Dermis microvascular lymphatic vessel endothelial cell (primary cell): ENCODE results near the gene DRP2. TPM values are rescaled to one million over a fixed set of nuclear protein-coding genes. Genes with fewer than 3 reads are reported as not detected.
"Not testable (repeated sequence)": the region's sequence is repeated elsewhere in the genome, so short reads cannot be mapped to it uniquely, and the experiment has no call there.

ENCODE experiments used
- DNase-seq, 2 donors: peaks; one replicate each; pipeline versions ENCODE4 v3.0.0 to v3.0.0-alpha.2; 2010; ENCODE audit warnings: low read depth in 2 of 2
- total RNA-seq: library from RNA; depleted of rRNA; stranded (reverse); fragments of >200 nt; gene quantifications from 2 replicates; pipeline ENCODE4 v1.2.1, GENCODE V29; 2014

DRP2 gene
- total RNA-seq, 1 donor from 2014 or later: 0.13 TPM

DNA sequence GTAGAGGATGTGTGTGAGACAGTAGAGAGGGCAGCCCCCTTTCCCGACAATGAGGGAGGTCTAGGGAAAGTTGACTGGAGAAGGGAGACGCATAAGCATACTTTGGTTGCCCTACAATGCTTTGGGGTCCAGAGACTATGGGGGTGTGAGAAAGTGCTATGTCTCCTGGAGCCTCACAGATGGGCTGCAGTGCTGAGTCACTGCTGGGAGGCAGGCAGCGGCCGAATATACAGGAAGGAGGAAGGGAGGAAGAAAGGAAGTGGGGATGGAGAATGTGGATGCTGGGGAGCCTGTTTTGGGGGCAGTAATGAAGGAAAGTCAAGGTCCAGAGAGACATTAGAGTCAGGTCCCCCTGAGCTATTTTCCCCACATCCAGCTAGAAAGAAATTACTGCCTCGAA is 12.7 kb downstream of the DRP2 start:
- no peak for DNase-seq

GRCh38 chrX:101237041-101237440 is 17.5 kb downstream of the DRP2 start:
- no peak for DNase-seq

- DNase-seq: no peak
These were observed 21.9 kb downstream of the DRP2 start for GRCh38 chrX:101241531-101241930.

- DNase-seq: no peak
These were observed 33.0 kb downstream of the DRP2 start for GRCh38 chrX:101252634-101253033.

DNA sequence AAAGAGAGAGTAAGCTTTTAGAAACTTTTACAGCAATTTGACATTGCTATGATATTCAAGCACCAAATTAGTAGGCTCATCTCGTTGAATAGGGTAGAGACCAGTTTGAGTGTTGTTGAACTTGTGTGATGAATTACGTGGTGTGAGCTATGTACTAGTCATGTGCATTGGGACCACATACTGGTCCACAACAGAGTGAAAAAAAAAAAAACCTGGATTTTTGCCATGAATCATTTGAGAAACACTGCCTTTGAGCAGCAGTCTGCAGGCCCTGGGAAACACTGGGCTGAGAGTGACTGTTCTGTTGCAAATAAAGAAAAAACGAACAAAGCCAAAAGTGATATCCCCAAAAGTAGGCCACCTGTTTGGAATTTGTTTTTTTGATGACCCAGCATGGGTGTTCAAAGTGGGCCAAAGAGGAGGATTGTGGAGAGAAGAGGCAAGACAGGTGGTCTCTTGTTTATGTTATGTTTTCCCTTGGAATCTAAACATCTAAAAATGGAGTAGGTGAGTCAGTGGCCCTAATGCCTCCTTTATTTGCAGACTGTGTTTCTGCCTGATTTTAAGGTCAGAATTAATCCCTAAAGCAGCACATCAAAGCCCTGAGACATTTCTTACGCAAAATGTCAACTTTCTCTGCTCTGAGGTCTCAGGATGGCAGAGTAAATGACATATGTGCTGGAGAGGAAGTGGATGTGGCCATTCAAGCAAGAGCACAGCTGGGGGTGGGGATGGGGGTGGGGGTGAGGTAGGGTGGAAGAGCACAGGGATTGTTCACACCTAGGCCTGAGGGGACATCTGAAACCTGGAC is 38.1 kb downstream of the DRP2 start:
- no peak for DNase-seq

DNA sequence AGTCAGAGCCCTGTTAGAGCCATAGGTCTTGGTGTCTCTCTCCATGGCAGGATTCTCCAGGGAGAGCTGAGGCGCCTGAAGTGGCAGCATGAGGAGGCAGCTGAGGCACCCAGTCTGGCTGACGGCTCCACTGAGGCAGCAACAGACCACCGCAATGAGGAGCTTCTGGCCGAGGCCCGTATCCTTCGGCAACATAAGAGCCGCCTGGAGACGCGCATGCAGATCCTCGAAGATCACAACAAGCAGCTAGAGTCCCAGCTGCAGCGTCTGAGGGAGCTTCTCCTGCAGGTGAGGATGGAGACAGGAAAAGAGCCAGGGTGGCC is 38.6 kb downstream of the DRP2 start:
- DNase-seq: no peak

- peak in 1 of 2 donors; percentile 36 for DNase-seq
These were observed 40.8 kb downstream of the DRP2 start for GRCh38 chrX:101260435-101260834.

- no peak for DNase-seq
These were observed 43.0 kb downstream of the DRP2 start for GRCh38 chrX:101262590-101262989.

DNA sequence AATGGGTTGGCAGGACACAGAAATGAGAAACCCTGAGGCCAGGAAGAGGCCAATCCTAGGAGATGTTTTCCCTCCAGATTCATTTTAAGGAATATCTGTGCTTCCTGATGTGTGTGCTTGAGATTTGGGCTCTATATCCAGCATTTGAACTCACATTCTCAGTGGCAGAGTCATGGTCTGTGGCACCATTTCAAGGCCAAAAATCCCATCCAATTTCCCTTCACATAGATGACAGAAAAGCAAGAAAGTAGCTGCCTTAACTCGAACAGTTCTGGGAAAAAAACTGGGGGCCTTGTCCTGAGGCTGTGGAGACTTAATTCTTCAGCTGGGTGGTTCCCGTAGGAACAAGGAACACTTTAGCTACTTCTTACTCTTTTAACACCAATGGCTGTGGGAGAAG is 44.2 kb downstream of the DRP2 start:
- no peak for DNase-seq

- peak in 1 of 2 donors; percentile 83 for DNase-seq
These were observed 46.4 kb downstream of the DRP2 start for GRCh38 chrX:101265869-101266428.

DNA sequence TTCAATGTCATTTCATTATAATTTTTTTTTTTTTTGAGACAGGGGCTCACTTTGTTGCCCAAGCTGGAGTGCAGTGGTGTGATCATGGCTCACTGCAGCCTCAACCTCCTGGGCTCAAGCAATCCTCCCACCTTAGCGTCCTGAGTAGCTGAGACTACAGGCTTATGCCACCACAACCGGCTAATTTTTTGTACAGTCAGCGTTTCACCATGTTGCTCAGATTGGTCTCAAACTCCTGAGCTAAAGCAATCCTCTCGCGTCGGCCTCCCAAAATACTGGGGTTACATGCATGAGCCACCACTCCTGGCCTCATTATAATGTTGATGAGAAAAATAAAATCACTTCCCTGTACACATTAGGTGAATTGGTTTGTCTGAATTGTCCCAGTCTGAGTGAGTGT is 54.6 kb downstream of the DRP2 start:
- no peak for DNase-seq

DNA sequence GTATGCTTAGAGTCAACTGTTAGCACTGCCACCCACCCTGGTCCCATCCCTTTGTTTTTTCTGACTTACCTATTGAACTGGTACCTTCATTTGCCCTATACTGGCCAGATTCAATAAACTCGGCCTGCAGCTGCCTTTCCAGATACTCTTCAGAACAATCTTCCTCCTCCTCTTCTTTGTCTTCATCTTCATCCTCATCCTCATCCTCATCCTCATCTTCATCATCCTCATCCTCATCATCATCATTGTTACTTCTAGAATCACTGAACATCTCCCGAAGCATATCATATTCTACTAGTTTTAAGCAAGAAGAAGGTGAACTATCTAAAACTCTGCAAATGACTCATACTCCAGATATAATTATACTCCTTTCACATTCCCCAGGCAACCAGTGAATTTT is 56.7 kb downstream of the DRP2 start:
- no peak for DNase-seq

DNA sequence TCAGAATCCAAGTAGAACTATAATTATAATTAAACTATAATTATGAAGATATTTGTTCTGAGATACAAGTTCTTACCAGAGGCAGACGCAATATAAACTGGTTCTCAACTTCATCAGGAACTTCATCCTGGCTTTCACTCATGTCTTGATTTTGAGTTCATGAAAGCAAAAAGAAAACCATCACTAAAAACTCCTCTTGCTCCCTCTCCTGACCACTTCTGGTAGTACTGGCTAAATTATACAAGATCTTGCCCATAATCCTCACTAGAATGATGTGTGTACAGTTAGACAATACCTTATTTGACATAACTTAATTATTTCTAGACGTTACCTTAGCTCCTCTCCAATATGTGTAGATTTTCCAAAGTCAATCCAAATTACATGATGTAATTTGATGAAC is 67.8 kb downstream of the DRP2 start:
- DNase-seq: peak; percentile 24 to 43

GRCh38 chrX:101290957-101291603 is 71.5 kb downstream of the DRP2 start, which contains the start of gene TAF7L:
TAF7L (minus strand) TSS chrX:101291334; CDS start chrX:101287543, 3,791 bp downstream.
- DNase-seq: peak in 1 of 2 donors; percentile 5

DNA sequence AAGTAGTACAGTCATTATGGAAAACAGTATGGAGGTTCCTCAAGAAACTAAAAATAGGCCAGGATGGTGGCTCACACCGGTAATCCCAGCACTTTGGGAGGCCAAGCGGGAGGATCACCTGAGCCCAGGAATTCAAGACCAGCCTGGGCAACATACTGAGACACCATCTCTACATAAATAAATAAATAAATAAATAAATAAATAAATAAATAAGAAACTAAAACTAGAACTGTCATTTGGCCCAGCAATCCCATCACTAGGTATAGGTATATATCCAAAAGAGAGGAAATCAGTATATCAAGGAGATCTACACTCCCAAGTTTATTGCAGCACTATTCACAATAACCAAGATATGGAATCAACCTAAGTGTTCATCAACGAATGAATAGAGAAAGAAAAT is 76.0 kb downstream of the DRP2 start:
- DNase-seq: not testable (repeated sequence)

DNA sequence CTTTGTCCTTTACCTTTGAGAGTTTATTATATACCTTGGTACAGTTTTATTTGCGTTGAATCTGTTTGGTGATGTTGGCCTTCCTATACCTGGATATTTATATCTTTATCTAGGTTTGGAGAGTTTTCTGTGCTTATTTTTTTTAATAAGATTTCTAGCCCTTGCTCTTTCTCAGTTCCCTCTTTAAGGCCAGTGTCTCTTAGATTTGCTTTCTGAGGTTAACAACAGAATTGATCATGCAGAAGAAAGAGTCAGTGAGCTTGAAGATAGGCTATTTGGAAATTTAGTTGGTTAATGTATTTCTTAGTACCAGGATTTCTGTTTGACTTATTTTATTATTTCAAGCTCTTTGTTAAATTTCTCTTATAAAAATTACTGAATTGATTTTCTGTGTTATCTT is 84.2 kb downstream of the DRP2 start:
- DNase-seq: no peak

Other genes starting within 250 kb of the DRP2 start
- 14.5 and 17.1 TPM in 2 replicates for gene TRMT2B, start 167.7 kb upstream of the DRP2 start, total RNA-seq
- 1.9 TPM in 2 replicates for gene TMEM35A, start 140.9 kb upstream of the DRP2 start, total RNA-seq
- gene CENPI, start 121.6 kb upstream of the DRP2 start, total RNA-seq: 7.1 and 18.0 TPM in 2 replicates
- 0.13 TPM in 1 of 2 replicates, not detected in the other for gene TAF7L, start 71.5 kb downstream of the DRP2 start, total RNA-seq
- gene TIMM8A, start 129.0 kb downstream of the DRP2 start, total RNA-seq: 2.4 and 2.9 TPM in 2 replicates
- under 0.01 TPM in 1 of 2 replicates, not detected in the other for gene BTK, start 166.4 kb downstream of the DRP2 start, total RNA-seq
- 206 and 253 TPM in 2 replicates for gene RPL36A, start 171.2 kb downstream of the DRP2 start, total RNA-seq
- 23.3 and 24.4 TPM in 2 replicates for gene GLA, start 188.1 kb downstream of the DRP2 start, total RNA-seq
- 75.9 and 81.4 TPM in 2 replicates for gene HNRNPH2, start 188.4 kb downstream of the DRP2 start, total RNA-seq